GM12872 (cell line): ENCODE results near the gene CORO2A.

Experiments
- TF ChIP-seq, protein P1 (sequence below): IDR thresholded peaks from 3 replicates; pipeline ENCODE4 v1.5.1; 2011; ENCODE audit warnings: low read depth, mild to moderate bottlenecking, low read length, moderate library complexity; ENCODE audit not compliant: insufficient read depth

The CORO2A gene

DNA sequence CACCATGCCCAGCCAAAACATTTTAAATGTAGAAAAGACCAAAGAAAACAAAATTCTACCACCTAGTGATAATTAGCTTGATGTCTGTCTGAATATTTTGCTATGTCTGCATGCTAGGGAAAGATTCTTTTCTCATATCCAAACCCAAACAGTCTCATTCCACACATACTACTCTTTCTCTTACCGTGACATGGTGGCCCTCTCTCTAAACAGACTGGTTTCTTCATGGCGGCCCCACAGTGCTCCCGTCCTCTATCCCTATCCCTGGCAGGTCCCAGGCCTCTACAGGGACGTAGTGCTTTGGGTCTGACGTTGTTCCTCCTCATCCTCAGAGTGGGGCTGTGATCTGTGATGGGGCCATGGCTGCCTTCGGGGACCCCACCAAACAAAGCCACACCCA is 8.1 kb downstream of the CORO2A start:
- TF ChIP-seq, protein P1, sequence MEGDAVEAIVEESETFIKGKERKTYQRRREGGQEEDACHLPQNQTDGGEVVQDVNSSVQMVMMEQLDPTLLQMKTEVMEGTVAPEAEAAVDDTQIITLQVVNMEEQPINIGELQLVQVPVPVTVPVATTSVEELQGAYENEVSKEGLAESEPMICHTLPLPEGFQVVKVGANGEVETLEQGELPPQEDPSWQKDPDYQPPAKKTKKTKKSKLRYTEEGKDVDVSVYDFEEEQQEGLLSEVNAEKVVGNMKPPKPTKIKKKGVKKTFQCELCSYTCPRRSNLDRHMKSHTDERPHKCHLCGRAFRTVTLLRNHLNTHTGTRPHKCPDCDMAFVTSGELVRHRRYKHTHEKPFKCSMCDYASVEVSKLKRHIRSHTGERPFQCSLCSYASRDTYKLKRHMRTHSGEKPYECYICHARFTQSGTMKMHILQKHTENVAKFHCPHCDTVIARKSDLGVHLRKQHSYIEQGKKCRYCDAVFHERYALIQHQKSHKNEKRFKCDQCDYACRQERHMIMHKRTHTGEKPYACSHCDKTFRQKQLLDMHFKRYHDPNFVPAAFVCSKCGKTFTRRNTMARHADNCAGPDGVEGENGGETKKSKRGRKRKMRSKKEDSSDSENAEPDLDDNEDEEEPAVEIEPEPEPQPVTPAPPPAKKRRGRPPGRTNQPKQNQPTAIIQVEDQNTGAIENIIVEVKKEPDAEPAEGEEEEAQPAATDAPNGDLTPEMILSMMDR = no peak

- TF ChIP-seq, protein P1 = no peak
Observed at GRCh38 chr9:98182889-98183599, 9.4 kb downstream of the CORO2A start.

DNA sequence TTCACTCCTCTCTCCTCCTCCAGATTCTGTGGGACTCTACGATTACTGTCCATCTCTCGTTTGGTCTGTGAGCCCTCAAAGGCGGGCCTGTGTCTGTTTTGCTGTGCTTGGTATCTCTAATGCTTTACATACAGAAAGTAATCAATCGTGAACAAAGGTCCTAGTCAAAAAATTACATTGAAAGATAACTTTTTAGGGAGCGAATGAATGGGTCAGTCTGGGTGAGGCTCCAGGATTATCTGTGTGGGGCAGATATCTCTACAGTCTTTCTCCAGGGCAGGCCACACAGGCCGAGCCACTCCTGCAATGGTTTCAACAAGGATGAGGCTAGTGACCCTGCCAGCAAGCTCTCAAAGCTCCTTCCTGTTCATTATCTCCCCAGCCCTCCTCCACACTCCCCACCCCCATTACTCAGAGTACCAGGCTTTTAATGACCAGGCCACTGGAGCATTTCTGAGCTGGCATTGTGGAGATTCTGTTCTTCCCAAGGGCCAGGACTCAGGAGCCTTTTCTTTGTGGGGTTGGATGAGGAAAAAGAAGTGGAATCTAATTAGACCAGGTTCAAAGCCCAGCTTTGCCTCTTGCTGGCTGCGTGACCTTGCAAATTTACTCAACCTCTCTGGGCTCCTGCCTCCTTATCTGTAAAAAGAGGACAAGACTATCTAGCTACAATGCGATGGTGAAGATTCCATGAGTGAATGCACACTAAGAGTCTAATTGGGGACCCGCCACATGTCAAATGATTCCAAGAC is 10.2 kb downstream of the CORO2A start:
- TF ChIP-seq, protein P1 = no peak

DNA sequence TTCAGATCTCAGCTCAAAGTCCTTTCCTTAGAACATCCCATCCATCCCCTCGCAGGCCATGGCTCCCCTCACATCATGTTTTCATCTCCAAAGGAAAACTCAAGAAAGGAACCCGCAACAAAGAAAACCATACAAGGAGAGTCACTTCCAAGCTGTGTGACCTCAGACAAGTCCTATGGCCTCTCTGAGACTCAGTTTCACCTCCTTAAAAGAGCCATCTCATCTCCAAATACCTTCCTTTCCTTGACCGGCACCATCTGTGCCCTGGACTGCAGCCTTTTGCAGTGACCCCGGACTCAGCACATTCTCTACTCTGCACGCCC is 10.7 kb downstream of the CORO2A start:
- TF ChIP-seq, protein P1 = no peak

DNA sequence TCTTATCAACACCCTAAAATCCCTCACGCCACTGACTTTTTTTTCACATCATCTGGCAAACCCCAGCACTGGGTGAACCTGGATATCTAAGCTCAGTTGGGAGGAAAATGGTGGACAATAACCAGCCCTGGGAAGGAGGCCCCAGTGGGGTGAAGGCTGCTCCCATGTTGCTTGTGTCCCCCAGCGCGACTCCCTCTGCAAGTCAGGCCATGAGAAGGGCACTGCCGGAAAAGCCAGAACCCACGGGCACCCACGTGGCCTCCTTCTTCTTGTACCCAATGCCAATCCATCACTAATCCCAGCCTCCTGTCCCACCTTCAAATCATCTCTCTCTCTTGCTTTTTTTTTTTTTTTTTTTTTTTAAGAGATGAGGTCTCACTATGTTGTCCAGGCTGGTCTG is 11.4 kb downstream of the CORO2A start:
- TF ChIP-seq, protein P1 = no peak

DNA sequence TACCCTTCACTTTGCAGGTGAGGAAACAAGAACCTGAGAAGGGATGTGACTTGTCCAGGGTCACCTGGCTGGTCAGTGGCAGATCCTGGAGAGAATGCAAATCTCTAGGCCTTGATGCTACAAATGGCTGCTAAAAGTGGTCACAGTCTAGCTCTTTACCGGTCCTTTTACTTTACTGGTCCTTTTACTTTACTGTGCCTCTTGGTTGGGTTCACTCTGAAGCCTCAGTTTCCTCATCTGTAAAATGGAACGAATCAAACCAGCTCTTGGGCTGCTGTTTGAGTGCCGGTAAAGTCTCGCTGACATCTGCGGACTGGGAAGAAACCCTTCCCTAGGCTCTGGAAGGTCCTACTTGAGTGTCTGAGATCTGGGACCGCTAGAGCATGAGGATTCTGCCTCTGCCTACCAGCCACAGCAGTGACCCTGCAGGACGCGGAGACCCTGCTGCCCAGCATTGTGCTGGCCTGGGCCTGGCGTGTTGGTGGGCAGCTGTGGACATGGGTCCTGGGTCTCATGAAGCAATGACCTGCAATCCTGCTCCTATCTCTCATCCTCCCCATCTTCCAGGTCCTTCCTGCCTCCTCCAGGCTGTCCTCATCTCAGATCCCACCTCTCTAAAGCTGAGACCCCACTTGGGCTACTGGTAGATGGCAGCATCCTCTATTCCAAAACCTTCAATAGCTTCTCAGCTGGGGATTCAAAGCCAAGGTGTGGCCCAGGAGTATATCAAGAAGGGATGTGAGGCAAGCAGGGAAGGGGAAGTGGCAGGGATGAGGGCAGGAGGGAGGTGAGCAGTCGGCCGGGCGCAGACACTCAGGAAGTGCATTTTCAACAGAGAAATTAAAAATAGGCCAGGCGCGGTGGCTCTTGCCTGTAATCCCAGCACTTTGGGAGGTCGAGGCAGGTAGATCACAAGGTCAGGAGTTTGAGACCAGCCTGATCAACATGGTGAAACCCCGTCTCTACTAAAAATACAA is 13.3 kb downstream of the CORO2A start:
- TF ChIP-seq, protein P1 = no peak

DNA sequence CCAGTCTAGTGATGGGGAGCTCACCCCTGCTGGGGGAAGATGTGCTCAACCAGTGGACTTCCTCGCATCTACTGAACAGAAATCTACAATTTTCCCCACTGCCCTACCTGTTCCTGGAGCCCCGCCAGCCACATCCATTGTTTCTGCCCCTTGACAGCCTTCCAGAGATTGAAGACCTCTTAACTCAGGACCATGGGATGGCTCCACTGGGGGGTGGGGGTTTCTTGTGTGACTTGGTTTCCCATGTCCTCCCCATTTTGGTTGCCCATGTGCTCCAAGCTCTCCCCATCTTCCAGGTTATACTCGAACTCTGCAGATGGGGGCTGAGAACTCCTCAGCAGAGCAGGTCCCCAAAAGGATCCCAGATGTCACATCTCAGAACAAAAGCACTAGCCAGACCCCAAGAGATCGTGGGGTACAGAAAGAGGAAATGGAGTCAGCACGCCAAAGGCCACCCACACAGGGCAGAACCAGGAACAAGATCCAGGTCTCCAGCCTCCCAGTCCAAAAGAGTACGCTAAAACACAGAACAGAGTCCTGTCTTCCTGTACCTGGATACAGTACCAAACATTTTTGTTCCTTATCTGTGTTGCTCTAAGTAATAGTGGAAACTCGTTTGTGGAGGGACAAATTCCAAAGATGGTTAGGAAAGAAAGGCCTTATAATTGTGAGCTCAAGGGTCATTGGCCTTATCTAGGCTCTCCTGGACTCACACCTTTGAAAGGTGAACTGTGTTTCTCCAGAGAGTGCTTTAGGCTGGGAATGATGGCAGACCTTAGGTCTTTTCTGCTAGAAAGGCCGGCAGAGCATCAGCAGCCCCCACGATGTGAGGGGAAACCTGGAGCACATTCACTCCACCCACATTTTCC is 15.8 kb downstream of the CORO2A start:
- TF ChIP-seq, protein P1 = no peak
